NCI-H446 (cell line): ENCODE measurements around the gene TTLL3.
"Not testable (repeated sequence)": the region's sequence is repeated elsewhere in the genome, so short reads cannot be mapped to it uniquely, and the experiment has no call there.

Experiments used
- DNase-seq, 2 experiments: peaks; one replicate each; lab custom pipeline; 2025; lab: John Stamatoyannopoulos, UW

The TTLL3 gene

DNA sequence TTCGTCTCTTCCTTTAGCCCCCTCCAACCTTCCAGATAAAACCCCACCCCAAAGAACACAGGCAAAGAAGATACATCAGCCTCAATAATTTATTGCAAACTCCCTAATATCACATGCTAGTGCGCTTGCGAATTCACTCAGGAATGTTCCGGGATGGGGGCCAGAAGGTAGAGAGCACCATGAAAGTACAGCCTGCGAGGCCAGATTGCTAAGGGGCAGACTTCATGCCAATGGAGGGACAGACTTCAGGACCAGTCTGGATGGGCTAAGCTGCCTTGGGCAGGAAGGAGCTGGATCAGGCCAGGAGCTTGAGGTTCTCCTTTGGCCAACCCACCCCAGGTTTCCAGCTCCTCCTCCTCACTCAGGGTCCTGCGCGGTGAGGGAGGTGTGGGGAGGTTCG is 56.6 kb downstream of the TTLL3 start:
- DNase-seq = peak in 1 of 2 experiments; percentile 1

DNA sequence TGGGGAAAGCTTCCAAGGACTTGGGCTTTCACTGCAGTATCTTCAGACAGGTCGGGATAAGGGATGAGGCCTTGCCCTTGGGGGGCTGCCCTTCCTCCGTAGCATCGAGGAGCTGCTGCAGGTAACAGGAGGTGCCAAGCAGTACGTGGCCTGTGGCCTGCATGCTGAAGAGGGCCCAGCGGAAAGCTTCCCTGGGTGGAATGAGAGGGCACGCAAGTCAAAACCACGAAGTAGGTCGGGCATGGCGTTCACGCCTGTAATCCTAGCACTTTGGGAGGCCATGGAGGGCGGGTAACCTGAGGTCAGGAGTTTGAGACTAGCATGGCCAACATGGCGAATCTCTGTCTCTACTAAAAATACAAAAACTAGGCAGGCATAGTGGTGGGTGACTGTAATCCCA is 57.0 kb downstream of the TTLL3 start:
- no peak for DNase-seq

- no peak for DNase-seq
Observed at GRCh38 chr3:9869955-9870354, 59.9 kb downstream of the TTLL3 start.

GRCh38 chr3:9870978-9871377 is 60.9 kb downstream of the TTLL3 start:
- no peak for DNase-seq

DNA sequence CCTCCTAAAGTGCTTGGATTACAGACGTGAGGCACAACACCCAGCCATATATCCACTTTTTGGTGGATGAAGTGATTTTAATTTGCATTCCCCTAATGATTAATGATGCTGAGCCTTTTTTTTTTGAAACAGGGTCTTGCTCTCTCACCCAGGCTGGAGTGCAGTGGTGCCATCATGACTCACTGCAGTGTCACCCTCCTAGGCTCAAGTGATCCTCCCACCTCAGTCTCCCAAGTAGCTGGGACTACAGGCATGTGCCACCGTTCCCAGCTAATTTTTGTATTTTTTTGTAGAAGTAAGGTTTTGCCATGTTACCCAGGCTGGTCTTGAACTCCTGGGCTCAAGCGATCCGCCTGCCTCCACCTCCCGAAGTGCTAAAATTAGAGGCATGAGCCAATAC is 62.0 kb downstream of the TTLL3 start:
- not testable (repeated sequence) for DNase-seq

- DNase-seq = no peak
Observed at GRCh38 chr3:9875448-9875847, 65.4 kb downstream of the TTLL3 start.

DNA sequence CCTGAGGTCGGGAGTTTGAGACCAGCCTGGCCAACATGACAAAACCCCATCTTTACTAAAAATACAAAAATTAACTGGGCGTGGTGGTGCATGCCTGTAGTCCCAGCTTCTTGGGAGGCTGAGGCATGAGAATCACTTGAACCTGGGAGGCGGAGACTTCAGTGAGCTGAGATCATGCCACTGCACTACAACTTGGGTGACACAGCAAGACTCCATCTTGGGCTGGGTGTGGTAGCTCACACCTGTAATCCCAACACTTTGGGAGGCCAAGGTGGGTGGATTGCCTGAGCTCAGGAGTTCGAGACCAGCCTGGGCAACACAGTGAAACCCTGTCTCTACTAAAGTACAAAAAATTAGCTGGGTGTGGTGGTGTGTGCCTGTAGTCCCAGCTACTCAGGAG is 66.2 kb downstream of the TTLL3 start:
- DNase-seq = not testable (repeated sequence)

DNA sequence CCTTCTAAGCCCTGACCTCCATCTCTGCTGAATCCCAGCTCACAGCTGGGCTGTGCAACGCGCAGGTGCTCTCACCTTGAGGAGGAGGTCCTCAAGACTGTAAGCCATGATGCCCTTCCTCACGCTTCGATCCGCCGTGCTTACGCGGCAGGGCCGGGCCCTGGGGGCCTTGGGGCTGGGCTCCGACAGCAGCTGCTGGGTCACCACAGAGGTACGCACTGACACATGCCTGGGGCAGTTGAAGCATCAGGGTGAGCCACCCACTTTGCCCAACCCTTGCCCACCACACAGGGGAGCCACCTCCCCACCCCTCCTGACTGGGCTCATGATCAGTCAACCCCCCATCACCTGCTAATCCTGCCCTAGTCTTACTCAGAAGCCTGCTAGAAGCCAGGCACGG is 66.9 kb downstream of the TTLL3 start:
- no peak for DNase-seq

DNA sequence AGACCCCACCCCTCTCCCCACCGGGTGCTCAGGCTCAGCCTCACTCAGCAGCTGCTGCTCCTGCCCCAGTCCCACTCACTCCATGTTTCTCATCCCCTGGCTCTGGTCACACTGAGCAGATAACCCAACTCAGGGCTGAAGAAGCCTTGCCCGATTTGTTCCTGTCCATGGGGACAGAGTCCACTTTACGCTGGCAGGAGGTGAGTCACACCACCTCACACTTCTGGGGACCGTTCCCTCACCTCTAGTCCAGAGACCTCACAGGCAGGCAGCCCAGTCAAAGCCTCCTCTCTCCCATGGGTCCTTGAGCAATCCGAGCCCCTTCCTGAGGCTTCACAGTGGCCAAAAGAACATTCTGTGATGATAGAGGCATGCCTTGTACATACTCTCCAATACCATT is 68.6 kb downstream of the TTLL3 start:
- no peak for DNase-seq

DNA sequence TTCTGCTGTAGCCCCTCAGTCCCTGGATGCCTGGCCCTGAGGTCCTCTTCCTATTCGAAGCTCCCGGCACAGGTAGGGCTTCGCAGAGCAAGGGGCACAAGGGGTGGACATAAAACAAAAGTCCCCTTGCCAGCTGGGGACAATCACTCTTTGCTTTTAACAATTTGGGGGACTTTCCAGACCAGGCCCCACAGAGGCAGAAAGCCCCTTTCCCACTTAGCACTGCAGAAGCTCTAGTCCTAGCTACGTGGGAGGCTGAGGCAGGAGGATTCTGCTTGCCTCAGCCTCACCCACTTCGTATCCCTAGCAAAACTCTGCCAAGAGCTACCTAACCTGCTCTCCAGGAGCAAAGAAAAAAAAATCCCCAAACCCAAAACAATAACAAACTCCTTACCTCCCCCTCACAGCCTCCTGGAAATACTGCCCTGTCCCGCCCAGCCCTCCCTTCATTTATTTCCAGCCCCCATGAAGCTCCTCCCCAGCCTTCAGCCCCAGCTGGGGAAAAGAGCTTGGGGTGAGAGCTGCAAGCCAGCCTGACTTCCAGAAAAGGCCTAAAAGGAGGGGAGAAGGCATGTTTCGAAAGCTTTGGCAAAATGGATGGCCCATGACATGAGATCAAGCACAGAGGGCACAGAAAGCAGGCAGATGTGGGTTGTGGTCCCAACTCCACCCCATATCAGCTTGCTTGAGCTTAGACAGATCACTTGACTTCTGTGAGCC is 69.9 kb downstream of the TTLL3 start, which contains the start of gene CIDEC:
Gene CIDEC (minus strand): TSS at position 424 of the 720 bp plus-strand sequence. CDS start 1,767 bp downstream, outside the sequence.
- DNase-seq = no peak

GRCh38 chr3:9881441-9881840 is 71.4 kb downstream of the TTLL3 start:
- DNase-seq = no peak

- no peak for DNase-seq
Observed at GRCh38 chr3:9883706-9884554, 73.9 kb downstream of the TTLL3 start.

DNA sequence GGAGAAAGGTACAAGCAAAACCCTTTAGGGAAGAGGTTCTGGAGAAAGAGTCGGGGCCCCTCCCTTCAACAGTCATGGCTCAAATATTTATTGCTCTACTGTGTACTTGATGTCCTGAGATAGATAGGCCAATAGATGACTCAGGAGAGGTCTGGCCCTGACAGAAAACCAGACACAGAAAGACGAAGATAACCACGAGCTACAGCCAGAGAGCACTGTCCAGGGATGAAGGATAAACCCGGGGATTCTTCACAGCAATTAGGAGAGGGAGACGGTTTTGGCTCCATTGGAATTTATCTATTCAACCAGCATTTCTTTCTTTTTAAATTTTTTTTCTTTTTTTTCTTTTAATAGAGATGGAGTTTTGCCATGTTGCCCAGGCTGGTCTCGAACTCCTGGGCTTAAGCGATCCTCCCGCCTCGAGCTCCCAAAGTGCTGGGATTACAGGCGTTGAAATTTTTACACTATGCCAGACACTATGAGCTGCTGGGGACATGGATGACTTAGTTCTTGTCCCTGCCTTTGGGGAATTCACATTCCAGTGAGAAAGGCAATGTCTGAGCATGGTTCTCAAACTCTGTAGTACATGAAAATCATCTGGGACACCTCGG is 74.6 kb downstream of the TTLL3 start:
- no peak for DNase-seq
